Liver (tissue), 9 donors: ENCODE results near the gene AKT1S1. TPM values are rescaled to one million over a fixed set of nuclear protein-coding genes. Genes with fewer than 3 reads are reported as not detected.

Source experiments
- DNase-seq: peaks from one replicate; pipeline ENCODE4 v3.0.0-alpha.2; 2017; ENCODE audit warnings: low spot score
- H3K27ac ChIP-seq, 2 donors: one replicate each; pipeline ENCODE4 v1.7.0; 2013; ENCODE audit warnings: inconsistent platforms in 2 of 2, low read length in 2 of 2, control low read depth in 1 of 2, low read depth in 1 of 2, mild to moderate bottlenecking in 1 of 2
- H3K27me3 ChIP-seq, 4 donors: one replicate each; pipeline versions ENCODE4 v1.6.1 to v1.7.0; 2013; ENCODE audit warnings: low read length in 3 of 4, inconsistent platforms in 1 of 4, mild to moderate bottlenecking in 1 of 4, moderate library complexity in 1 of 4; ENCODE audit not compliant: control insufficient read depth in 4 of 4, insufficient read depth in 4 of 4
- H3K36me3 ChIP-seq, 4 donors: one replicate each; pipeline versions ENCODE4 v1.6.1 to v1.7.0; 2013; ENCODE audit warnings: low read length in 3 of 4, mild to moderate bottlenecking in 3 of 4, low read depth in 1 of 4, moderate library complexity in 1 of 4; ENCODE audit not compliant: control insufficient read depth in 4 of 4, insufficient read depth in 3 of 4
- H3K4me1 ChIP-seq, 4 donors: one replicate each; pipeline versions ENCODE4 v1.6.1 to v1.7.0; 2013; ENCODE audit warnings: low read length in 3 of 4, mild to moderate bottlenecking in 3 of 4, moderate library complexity in 1 of 4; ENCODE audit not compliant: control insufficient read depth in 4 of 4, insufficient read depth in 4 of 4
- H3K4me3 ChIP-seq, 3 donors: one replicate each; pipeline versions ENCODE4 v1.6.1 to v1.7.0; 2013; ENCODE audit warnings: low read length in 3 of 3, control low read depth in 1 of 3, low read depth in 1 of 3, mild to moderate bottlenecking in 1 of 3
- H3K9ac ChIP-seq, 2 donors: one replicate each; pipeline ENCODE4 v1.7.0; 2013; ENCODE audit warnings: low read length in 2 of 2, mild to moderate bottlenecking in 2 of 2, moderate library complexity in 2 of 2, control low read depth in 1 of 2, low read depth in 1 of 2
- H3K9me3 ChIP-seq, 4 donors: one replicate each; pipeline versions ENCODE4 v1.6.1 to v1.7.0; 2013; ENCODE audit warnings: low read length in 3 of 4; ENCODE audit not compliant: control insufficient read depth in 4 of 4
- ATF3 ChIP-seq: IDR thresholded peaks from 2 replicates; pipeline ENCODE4 v1.6.1; 2016; ENCODE audit warnings: antibody characterized with exemption
- CTCF ChIP-seq: fragments of 150-350 bp; IDR thresholded peaks from 2 replicates; pipeline ENCODE4 v1.5.1; 2017; ENCODE audit warnings: improper control_type of control experiment, low read depth, low read length; ENCODE audit not compliant: missing input control
- EGR1 ChIP-seq, 2 donors: IDR thresholded peaks; 2 replicates each; pipeline ENCODE4 v1.6.1; 2016 to 2018; ENCODE audit warnings: antibody characterized with exemption in 2 of 2, low read depth in 2 of 2
- FOXA1 ChIP-seq: IDR thresholded peaks from 2 replicates; pipeline ENCODE4 v1.6.1; 2016; ENCODE audit warnings: antibody characterized with exemption
- FOXA2 ChIP-seq: IDR thresholded peaks from 2 replicates; pipeline ENCODE4 v1.6.1; 2016; ENCODE audit warnings: antibody characterized with exemption
- GABPA ChIP-seq, 2 donors: IDR thresholded peaks in 1 of 2; conservative IDR thresholded peaks in 1 of 2; 2 replicates each; pipeline ENCODE4 v1.6.1; 2016; ENCODE audit warnings: antibody characterized with exemption in 2 of 2, mild to moderate bottlenecking in 1 of 2, moderate library complexity in 1 of 2
- HNF4A ChIP-seq, 2 donors: conservative IDR thresholded peaks; 2 replicates each; pipeline ENCODE4 v1.6.1; 2016; ENCODE audit warnings: antibody characterized with exemption in 2 of 2, mild to moderate bottlenecking in 2 of 2
- HNF4G ChIP-seq: IDR thresholded peaks from 2 replicates; pipeline ENCODE4 v1.6.1; 2016; ENCODE audit warnings: antibody characterized with exemption
- JUND ChIP-seq, 2 donors: IDR thresholded peaks; 2 replicates each; pipeline ENCODE4 v1.6.1; 2016; ENCODE audit warnings: antibody characterized with exemption in 2 of 2
- MAX ChIP-seq: IDR thresholded peaks from 2 replicates; pipeline ENCODE4 v1.6.1; 2016; ENCODE audit warnings: antibody characterized with exemption
- SP1 ChIP-seq: IDR thresholded peaks from 2 replicates; pipeline ENCODE4 v1.6.1; 2018; ENCODE audit warnings: antibody characterized with exemption, mild to moderate bottlenecking
- TAF1 ChIP-seq: conservative IDR thresholded peaks from 2 replicates; pipeline ENCODE4 v1.6.1; 2016; ENCODE audit warnings: antibody characterized with exemption, mild to moderate bottlenecking
- WGBS: extraction: QIAGEN DNeasy Blood & Tissue Kit; methylation state at CpG from one replicate; pipeline ENCODE4 v1.1.7; 2013; 5-methylcytosine and 5-hydroxymethylcytosine counted together
- polyA plus RNA-seq, 2 donors: library from polyadenylated mRNA; stranded (reverse) in 1 of 2; unstranded in 1 of 2; fragments of 200-250 nt in 1 of 2; fragments of >200 nt in 1 of 2; fragmentation: Nextera tagmentation in 1 of 2; extraction: Ambion mirVana in 1 of 2; gene quantifications; one replicate each; pipeline versions ENCODE4 v1.2.1 to v1.2.3, GENCODE V29; 2013 to 2015
- total RNA-seq, 2 donors: library from RNA; depleted of rRNA; stranded (reverse); fragments of >200 nt; gene quantifications; one replicate each; pipeline ENCODE4 v1.2.3, GENCODE V29; 2014
- TF ChIP-seq, protein P1 (sequence below): IDR thresholded peaks from 2 replicates; pipeline ENCODE4 v1.6.1; 2016; ENCODE audit warnings: antibody characterized with exemption, mild to moderate bottlenecking
- TF ChIP-seq, protein P2 (sequence below): IDR thresholded peaks from 2 replicates; pipeline ENCODE4 v1.6.1; 2016; ENCODE audit warnings: antibody characterized with exemption
- donor health status: healthy.
- donor health status: healthy.
- donor health status: healthy.
- donor health status: healthy.
- donor health status: healthy.

AKT1S1 gene
- total and polyA plus RNA-seq, 4 donors, result 6.8 to 43.9 (median 12.9) TPM

GRCh38 chr19:49875857-49876421, 1.2 kb downstream of the AKT1S1 start:
- Histone ChIP-seq H3K9me3 (no peaks in the 10 kb centered on the region), H3K36me3 (peaks cover 6 to 13% (median 10%) of the 10 kb centered on the region in 4 donors), H3K4me1 (peaks cover 2 to 37% (median 23%) of the 10 kb centered on the region in 4 donors), H3K27ac (peak overlapping the region; percentile 92 to 97), H3K9ac (peak overlapping the region; percentile 93 to 100), H3K27me3 (no peaks in the 10 kb centered on the region), H3K4me3 (peak overlapping the region; percentile 88 to 93 (median 89))
- TF ChIP-seq GABPA (IDR thresholded peaks at IDR 0.05 in 1 of 2, conservative IDR thresholded peaks at IDR 0.05 in 1 of 2), result peak; percentile 80 to 88
- no peak for TF ChIP-seq HNF4A (conservative IDR thresholded peaks at IDR 0.05)
- TF ChIP-seq TAF1, result no peak
- TF ChIP-seq HNF4G, result no peak
- under 1% methylated on average over 28 of the region's 28 CpGs for WGBS
- DNase-seq, result peak; percentile 78

- no peaks in the 10 kb centered on the region for H3K9me3 ChIP-seq
- H3K27me3 ChIP-seq, result no peaks in the 10 kb centered on the region
- no peak for TF ChIP-seq EGR1 (IDR thresholded peaks at IDR 0.05; ENCODE audit: low read depth in 2 of 2)
- no peak for TF ChIP-seq ATF3
- TF ChIP-seq FOXA1, result no peak
- TF ChIP-seq CTCF, result no peak
- no peak for TF ChIP-seq GABPA (IDR thresholded peaks at IDR 0.05 in 1 of 2, conservative IDR thresholded peaks at IDR 0.05 in 1 of 2)
- WGBS, result 88% methylated on average over 4 of the region's 4 CpGs
- peak overlapping the region; percentile 93 to 100 for H3K9ac ChIP-seq
- peak overlapping the region; percentile 88 to 93 (median 89) for H3K4me3 ChIP-seq
- no peak for DNase-seq
- peaks cover 2 to 7% (median 4%) of the 10 kb centered on the region in 4 donors for H3K36me3 ChIP-seq
- peak overlapping the region in 1 of 2 donors; percentile 92 for H3K27ac ChIP-seq
- peaks cover 6 to 39% (median 30%) of the 10 kb centered on the region in 4 donors for H3K4me1 ChIP-seq
Observed at GRCh38 chr19:49875177-49875576, 2.0 kb downstream of the AKT1S1 start.

DNA sequence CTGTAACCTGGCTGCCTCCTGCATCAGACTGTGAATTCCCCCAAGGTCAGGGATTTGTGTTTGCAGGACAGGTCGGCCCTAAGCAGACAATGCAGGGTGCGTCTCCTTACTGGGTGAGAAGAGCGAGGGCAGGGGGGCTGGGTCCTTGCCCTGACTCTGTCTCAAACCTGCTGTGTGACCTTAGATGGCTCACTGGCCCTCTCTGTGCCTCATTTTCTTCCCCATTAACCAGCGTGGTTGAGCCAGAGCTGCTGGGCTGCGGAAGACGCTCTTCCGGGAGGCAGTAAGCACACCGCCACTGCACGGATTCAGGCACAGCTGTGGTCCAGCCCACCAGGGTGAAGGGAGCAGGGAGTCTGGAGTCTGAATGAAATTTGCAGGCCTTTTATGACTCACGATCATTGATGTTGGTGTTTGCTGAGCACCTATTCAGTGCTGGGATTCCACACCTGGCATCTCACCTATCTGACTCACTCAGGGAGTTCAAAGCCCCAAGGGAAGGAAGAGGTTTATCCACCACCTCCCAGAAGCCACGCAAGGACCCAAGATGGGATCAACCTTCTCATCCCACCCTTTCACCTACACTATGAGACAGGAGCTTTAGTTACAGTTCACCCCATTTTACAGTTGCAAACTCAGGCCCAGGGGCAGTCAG, 2.5 kb downstream of the AKT1S1 start:
- Histone ChIP-seq H3K36me3 (peaks cover 0 to 7% (median 2%) of the 10 kb centered on the region in 4 donors), H3K27ac (no peak overlapping the region), H3K9ac (no peak overlapping the region), H3K27me3 (no peaks in the 10 kb centered on the region), H3K4me1 (peaks cover 6 to 41% (median 32%) of the 10 kb centered on the region in 4 donors), H3K4me3 (no peak overlapping the region), H3K9me3 (no peaks in the 10 kb centered on the region)
- TF ChIP-seq, protein P1, sequence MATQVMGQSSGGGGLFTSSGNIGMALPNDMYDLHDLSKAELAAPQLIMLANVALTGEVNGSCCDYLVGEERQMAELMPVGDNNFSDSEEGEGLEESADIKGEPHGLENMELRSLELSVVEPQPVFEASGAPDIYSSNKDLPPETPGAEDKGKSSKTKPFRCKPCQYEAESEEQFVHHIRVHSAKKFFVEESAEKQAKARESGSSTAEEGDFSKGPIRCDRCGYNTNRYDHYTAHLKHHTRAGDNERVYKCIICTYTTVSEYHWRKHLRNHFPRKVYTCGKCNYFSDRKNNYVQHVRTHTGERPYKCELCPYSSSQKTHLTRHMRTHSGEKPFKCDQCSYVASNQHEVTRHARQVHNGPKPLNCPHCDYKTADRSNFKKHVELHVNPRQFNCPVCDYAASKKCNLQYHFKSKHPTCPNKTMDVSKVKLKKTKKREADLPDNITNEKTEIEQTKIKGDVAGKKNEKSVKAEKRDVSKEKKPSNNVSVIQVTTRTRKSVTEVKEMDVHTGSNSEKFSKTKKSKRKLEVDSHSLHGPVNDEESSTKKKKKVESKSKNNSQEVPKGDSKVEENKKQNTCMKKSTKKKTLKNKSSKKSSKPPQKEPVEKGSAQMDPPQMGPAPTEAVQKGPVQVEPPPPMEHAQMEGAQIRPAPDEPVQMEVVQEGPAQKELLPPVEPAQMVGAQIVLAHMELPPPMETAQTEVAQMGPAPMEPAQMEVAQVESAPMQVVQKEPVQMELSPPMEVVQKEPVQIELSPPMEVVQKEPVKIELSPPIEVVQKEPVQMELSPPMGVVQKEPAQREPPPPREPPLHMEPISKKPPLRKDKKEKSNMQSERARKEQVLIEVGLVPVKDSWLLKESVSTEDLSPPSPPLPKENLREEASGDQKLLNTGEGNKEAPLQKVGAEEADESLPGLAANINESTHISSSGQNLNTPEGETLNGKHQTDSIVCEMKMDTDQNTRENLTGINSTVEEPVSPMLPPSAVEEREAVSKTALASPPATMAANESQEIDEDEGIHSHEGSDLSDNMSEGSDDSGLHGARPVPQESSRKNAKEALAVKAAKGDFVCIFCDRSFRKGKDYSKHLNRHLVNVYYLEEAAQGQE, result no peak
- TF ChIP-seq CTCF, result no peak
- no peak for TF ChIP-seq FOXA2
- TF ChIP-seq JUND (IDR thresholded peaks at IDR 0.05), result no peak
- no peak for TF ChIP-seq SP1
- TF ChIP-seq, protein P2, sequence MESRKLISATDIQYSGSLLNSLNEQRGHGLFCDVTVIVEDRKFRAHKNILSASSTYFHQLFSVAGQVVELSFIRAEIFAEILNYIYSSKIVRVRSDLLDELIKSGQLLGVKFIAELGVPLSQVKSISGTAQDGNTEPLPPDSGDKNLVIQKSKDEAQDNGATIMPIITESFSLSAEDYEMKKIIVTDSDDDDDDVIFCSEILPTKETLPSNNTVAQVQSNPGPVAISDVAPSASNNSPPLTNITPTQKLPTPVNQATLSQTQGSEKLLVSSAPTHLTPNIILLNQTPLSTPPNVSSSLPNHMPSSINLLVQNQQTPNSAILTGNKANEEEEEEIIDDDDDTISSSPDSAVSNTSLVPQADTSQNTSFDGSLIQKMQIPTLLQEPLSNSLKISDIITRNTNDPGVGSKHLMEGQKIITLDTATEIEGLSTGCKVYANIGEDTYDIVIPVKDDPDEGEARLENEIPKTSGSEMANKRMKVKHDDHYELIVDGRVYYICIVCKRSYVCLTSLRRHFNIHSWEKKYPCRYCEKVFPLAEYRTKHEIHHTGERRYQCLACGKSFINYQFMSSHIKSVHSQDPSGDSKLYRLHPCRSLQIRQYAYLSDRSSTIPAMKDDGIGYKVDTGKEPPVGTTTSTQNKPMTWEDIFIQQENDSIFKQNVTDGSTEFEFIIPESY, result no peak
- TF ChIP-seq EGR1 (IDR thresholded peaks at IDR 0.05; ENCODE audit: low read depth in 2 of 2), result no peak
- TF ChIP-seq MAX, result no peak
- DNase-seq, result no peak
- 95% methylated on average over 11 of the region's 11 CpGs for WGBS
